Measurements from ENCODE around the gene MAFB.

- TF ChIP-seq CTCF (IDR thresholded peaks at IDR 0.05) (no peak), POLR2A (IDR thresholded peaks at IDR 0.05) (no peak), EP300 (IDR thresholded peaks at IDR 0.05) (no peak), POLR2AphosphoS5 (IDR thresholded peaks at IDR 0.05) (no peak)
Observed at GRCh38 chr20:40679184-40679583, 9.9 kb downstream of the MAFB start.
